Measurements from ENCODE around the gene CWH43. TPM values are rescaled to one million over a fixed set of nuclear protein-coding genes. Genes with fewer than 3 reads are reported as not detected.
"Not testable (repeated sequence)": the region's sequence is repeated elsewhere in the genome, so short reads cannot be mapped to it uniquely, and the experiment has no call there.

The CWH43 gene
- total RNA-seq, 1 donor from 2014 or later = not detected

DNA sequence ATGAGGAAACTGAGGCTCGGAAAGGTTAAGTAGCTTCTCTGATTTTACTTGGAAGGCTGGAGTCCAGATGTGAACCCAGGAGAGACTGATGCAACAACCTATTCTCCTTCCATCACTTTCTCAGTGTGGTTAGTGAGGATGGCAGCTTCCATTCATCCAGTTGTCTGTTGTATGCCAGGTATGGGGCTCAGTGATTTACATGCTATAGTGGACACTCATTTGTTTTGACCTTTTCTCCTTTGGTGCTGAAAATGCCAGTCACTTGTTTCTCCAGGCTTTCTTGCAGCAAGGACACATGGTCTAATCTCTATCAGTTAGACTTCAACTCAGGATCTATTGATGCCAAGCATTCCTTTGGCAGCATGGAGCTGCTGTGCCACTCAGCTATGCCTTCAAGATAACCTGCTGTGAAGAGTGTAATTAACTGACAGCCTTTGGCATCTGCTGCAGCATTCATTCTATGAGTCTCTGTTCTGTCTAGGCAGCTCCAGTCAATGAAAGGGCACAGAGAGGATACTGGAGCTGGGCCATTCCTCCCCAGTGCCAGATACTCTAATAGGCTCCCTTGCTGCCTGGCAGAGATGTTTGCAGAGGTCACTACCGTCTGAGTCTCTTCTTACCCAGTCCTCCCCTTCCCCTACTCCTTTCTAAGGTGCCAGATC is 11.0 kb upstream of the CWH43 start:
- H3K27me3 Mint-ChIP-seq = peaks cover 25% of the 10 kb centered on the region
- TF ChIP-seq, protein P1, sequence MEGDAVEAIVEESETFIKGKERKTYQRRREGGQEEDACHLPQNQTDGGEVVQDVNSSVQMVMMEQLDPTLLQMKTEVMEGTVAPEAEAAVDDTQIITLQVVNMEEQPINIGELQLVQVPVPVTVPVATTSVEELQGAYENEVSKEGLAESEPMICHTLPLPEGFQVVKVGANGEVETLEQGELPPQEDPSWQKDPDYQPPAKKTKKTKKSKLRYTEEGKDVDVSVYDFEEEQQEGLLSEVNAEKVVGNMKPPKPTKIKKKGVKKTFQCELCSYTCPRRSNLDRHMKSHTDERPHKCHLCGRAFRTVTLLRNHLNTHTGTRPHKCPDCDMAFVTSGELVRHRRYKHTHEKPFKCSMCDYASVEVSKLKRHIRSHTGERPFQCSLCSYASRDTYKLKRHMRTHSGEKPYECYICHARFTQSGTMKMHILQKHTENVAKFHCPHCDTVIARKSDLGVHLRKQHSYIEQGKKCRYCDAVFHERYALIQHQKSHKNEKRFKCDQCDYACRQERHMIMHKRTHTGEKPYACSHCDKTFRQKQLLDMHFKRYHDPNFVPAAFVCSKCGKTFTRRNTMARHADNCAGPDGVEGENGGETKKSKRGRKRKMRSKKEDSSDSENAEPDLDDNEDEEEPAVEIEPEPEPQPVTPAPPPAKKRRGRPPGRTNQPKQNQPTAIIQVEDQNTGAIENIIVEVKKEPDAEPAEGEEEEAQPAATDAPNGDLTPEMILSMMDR (IDR thresholded peaks at IDR 0.05; ENCODE audit: unreplicated experiment) = no peak
- no peaks in the 10 kb centered on the region for H3K4me1 Mint-ChIP-seq (ENCODE audit: low read depth)
- H3K36me3 Mint-ChIP-seq (ENCODE audit: insufficient read depth) = no peaks in the 10 kb centered on the region
- no peaks in the 10 kb centered on the region for H3K9me3 Mint-ChIP-seq (ENCODE audit: low read depth)
- no peak for DNase-seq (ENCODE audit: low spot score, unreplicated experiment)
- no peak overlapping the region for H3K27ac Mint-ChIP-seq
- no peak overlapping the region for H3K4me3 Mint-ChIP-seq (ENCODE audit: low read depth)

- DNase-seq (ENCODE audit: low spot score, unreplicated experiment) = no peak
- Mint-ChIP-seq H3K27me3 (peaks cover 28% of the 10 kb centered on the region), H3K4me3 (ENCODE audit: low read depth) (no peak overlapping the region), H3K9me3 (ENCODE audit: low read depth) (no peaks in the 10 kb centered on the region), H3K27ac (no peak overlapping the region), H3K4me1 (ENCODE audit: low read depth) (no peaks in the 10 kb centered on the region), H3K36me3 (ENCODE audit: insufficient read depth) (no peaks in the 10 kb centered on the region)
- TF ChIP-seq, protein P1 (IDR thresholded peaks at IDR 0.05; ENCODE audit: unreplicated experiment) = no peak
Measured at GRCh38 chr4:48976041-48976440, 10.0 kb upstream of the CWH43 start.

DNA sequence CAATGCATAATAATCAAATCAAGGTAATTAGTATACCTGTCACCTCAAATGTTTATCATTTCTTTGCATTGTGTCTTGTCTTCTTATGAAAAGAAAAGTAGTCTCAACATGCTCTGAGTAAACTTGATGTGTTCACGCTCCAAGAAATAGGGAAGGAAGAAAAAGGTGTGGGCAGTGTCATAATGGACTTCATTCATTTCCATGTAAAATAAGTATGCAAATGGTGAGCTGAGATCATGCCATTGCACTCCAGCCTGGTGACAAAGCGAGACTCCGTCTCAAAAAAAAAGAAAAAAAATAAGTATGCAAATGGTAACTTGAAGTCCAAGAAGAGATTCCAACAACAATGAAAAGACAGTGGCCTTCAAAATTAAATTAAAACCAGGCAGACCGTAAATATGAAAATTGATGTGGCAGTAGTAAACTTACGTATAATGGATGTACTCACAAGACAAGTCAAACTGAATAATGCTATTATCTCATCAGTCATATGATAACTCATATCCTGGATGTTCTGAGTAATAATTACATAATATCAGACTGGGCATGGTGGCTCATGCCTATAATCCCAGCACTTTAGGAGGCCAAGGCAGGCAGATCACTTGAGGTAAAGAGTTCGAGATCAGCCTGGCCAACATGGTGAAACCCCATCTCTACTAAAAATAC is 6.0 kb upstream of the CWH43 start:
- Mint-ChIP-seq H3K4me3 (ENCODE audit: low read depth) (no peak overlapping the region), H3K27me3 (peaks cover 46% of the 10 kb centered on the region), H3K4me1 (ENCODE audit: low read depth) (no peaks in the 10 kb centered on the region), H3K27ac (no peak overlapping the region), H3K9me3 (ENCODE audit: low read depth) (peaks cover 3% of the 10 kb centered on the region), H3K36me3 (ENCODE audit: insufficient read depth) (no peaks in the 10 kb centered on the region)
- TF ChIP-seq, protein P1 (IDR thresholded peaks at IDR 0.05; ENCODE audit: unreplicated experiment) = no peak
- no peak for DNase-seq (ENCODE audit: low spot score, unreplicated experiment)

GRCh38 chr4:48984005-48984404 is 2.1 kb upstream of the CWH43 start:
- not testable (repeated sequence) for H3K9me3 Mint-ChIP-seq (ENCODE audit: low read depth); H3K4me1 Mint-ChIP-seq (ENCODE audit: low read depth)
- peaks cover 73% of the 10 kb centered on the region for H3K27me3 Mint-ChIP-seq

GRCh38 chr4:48985602-48985975 is 486 bp upstream of the CWH43 start:
- Mint-ChIP-seq H3K27ac (no peak overlapping the region), H3K9me3 (ENCODE audit: low read depth) (peaks cover 3% of the 10 kb centered on the region), H3K36me3 (ENCODE audit: insufficient read depth) (no peaks in the 10 kb centered on the region), H3K27me3 (peaks cover 76% of the 10 kb centered on the region), H3K4me1 (ENCODE audit: low read depth) (no peaks in the 10 kb centered on the region), H3K4me3 (ENCODE audit: low read depth) (no peak overlapping the region)
- TF ChIP-seq, protein P1 (IDR thresholded peaks at IDR 0.05; ENCODE audit: unreplicated experiment) = no peak
- no peak for DNase-seq (ENCODE audit: low spot score, unreplicated experiment)

More at GRCh38 chr4:48984005-48984404, 2.1 kb upstream of the CWH43 start:
- not testable (repeated sequence) for H3K27ac Mint-ChIP-seq; H3K4me3 Mint-ChIP-seq (ENCODE audit: low read depth); H3K36me3 Mint-ChIP-seq (ENCODE audit: insufficient read depth); DNase-seq (ENCODE audit: low spot score, unreplicated experiment)

Measured in progenitor cell of endocrine pancreas (in vitro differentiated cells).